GM18951 (cell line): Measurements from ENCODE around the gene CHRNB4.

ENCODE experiments used
- POLR2A ChIP-seq: IDR thresholded peaks from 4 replicates; pipeline ENCODE4 v1.6.1; 2011; ENCODE audit warnings: mild to moderate bottlenecking; ENCODE audit not compliant: insufficient read length, insufficient read depth; ENCODE audit errors: extremely low read depth
- in situ Hi-C: fragments of 300-500 bp; cut with MboI; formaldehyde crosslinking; loops from one replicate; pipeline ENCODE4 v1.12.0; 2022; ENCODE audit warnings: low sequenced_read_pairs, mixed read lengths, inconsistent platforms; ENCODE audit not compliant: unreplicated experiment

Gene CHRNB4

DNA sequence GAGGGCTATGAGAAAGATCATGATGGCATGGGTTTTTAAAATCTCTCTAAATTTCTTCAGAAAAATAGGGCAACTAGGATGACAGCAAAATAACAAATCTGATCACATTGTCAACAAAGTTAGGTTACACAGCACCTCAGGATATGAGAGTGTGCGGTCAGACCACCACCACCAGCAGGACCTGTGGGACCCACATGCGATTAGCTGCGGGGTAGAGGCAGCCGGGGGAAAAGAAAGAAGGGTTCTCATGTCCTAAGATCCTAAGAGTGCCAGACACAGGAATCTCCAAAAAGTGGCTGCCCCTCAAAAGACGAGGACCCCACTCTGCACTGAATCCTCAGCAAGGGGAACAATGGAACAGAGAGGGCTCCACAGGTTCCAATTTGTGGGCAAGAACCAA is 35.8 kb downstream of the CHRNB4 start:
- in situ Hi-C loops, result no loop called here
- TF ChIP-seq POLR2A, result no peak

GRCh38 chr15:78604420-78604819 is 36.6 kb downstream of the CHRNB4 start:
- in situ Hi-C loops, result no loop called here
- TF ChIP-seq POLR2A, result no peak

DNA sequence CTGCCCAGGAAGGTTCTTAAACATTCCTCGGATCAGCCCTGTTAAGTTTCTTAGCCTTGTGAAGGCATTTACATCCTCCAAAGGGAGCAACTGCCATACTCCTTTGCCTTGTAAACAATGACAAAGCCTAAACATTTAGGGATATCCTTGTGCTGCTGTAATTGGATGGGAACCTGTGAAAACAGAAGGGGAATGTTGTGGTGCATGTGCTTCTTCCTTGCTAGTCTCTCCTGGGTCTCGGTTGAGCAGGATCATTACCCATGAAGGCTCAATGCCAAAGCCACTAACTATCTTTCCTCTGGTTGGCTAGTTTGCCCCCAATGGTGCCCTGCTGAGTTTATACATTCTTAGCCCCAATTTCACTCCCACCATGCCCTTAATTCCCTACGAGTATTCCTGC is 37.5 kb downstream of the CHRNB4 start:
- no peak for TF ChIP-seq POLR2A
- in situ Hi-C loops, result no loop called here

DNA sequence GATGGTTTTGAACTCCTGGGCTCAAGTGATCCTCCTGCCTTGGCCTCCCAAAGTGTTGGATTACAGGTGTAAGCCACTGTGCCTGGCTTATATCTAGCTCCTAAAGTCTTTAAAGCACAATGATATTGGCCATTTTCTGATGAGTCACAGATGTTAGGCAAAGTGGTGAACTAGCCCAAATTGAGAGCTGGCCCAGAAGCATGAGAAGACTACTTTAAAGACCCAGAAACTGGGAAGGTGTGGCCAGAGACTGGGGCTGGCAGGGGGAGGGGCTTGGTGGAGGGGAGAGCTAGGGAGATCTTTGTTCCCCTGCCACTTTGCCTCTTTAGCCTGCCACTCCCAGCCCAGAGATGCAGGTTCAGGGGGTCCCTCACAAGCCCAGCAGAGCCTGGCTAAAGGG is 41.8 kb downstream of the CHRNB4 start:
- in situ Hi-C loops, result no loop called here
- no peak for TF ChIP-seq POLR2A

- in situ Hi-C loops, result no loop called here
- no peak for TF ChIP-seq POLR2A
Measured at GRCh38 chr15:78598348-78598747, 42.7 kb downstream of the CHRNB4 start.

DNA sequence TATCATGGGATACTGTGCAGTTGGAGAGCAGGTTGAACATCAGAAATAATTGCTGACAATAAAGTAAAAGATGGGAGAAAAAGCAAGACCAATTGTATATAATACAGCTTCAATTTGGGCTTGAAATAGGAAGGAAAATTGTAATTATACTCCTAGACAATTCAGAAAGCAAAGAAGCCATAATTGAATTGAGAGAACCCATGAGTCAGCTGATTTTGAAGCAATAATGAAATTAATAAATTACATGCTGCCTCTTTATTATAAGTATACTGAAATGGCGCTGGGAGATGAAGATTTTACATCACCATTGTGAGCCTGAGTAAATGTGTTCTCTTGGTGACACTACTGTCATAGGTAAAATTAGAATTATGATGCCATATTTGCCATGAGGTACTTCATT is 43.4 kb downstream of the CHRNB4 start:
- in situ Hi-C loops, result no loop called here
- no peak for TF ChIP-seq POLR2A

DNA sequence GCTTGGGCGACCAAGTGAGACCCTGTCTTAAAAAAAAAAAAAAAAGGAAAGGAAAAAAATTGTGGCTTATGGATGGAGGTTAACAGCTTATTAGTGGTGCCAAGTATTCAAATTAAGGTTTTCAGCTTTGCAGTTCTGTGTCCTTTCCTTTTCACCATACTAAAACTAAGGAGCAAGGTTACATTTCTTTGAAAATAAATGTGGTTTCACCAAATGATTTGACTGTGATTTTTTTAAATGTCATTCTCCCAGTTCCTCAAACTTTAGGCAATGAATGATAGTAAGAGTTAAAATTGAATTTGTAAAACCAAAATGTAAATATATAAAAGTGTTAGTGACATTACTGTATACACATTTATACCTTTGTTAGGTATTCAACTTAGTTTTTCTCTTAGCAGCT is 66.1 kb downstream of the CHRNB4 start:
- TF ChIP-seq POLR2A, result no peak
- in situ Hi-C loops, result no loop called here
